Astrocyte (in vitro differentiated cells and primary cell): ENCODE data around the gene TBCA. TPM values are rescaled to one million over a fixed set of nuclear protein-coding genes. Genes with fewer than 3 reads are reported as not detected.

Experiments
- DNase-seq: peaks from one replicate; pipeline ENCODE4 v3.0.0-alpha.2; 2010; ENCODE audit warnings: low read depth
- FAIRE-seq: peaks from 2 replicates; lab custom pipeline; 2011; peaks lifted over from hg19 to GRCh38; lab: Jason Lieb, UNC
- H2AFZ ChIP-seq: 2 replicates; pipeline ENCODE4 v1.6.0; 2012; ENCODE audit warnings: low read depth, low read length, inconsistent platforms
- H3K27ac ChIP-seq: 2 replicates; pipeline ENCODE4 v1.5.1; 2011; ENCODE audit warnings: low read depth, low read length, inconsistent platforms
- H3K27me3 ChIP-seq: 2 replicates; pipeline ENCODE4 v1.6.0; 2011; ENCODE audit warnings: low read length, inconsistent platforms; ENCODE audit not compliant: insufficient read depth
- H3K36me3 ChIP-seq: 2 replicates; pipeline ENCODE4 v1.5.1; 2011; ENCODE audit warnings: low read length, inconsistent platforms; ENCODE audit not compliant: insufficient read depth
- H3K4me1 ChIP-seq: 2 replicates; pipeline ENCODE4 v1.5.1; 2011; ENCODE audit warnings: low read length, inconsistent platforms; ENCODE audit not compliant: insufficient read depth
- H3K4me2 ChIP-seq: 2 replicates; pipeline ENCODE4 v1.6.0; 2012; ENCODE audit warnings: low read length, inconsistent platforms
- H3K4me3 ChIP-seq: 2 replicates; pipeline ENCODE4 v1.5.1; 2011; ENCODE audit warnings: low read depth, mild to moderate bottlenecking, low read length, inconsistent platforms; ENCODE audit not compliant: insufficient read depth
- H3K79me2 ChIP-seq: 2 replicates; pipeline ENCODE4 v1.6.0; 2012; ENCODE audit warnings: mild to moderate bottlenecking, low read length, inconsistent platforms; ENCODE audit not compliant: insufficient read depth
- H3K9ac ChIP-seq: 2 replicates; pipeline ENCODE4 v1.6.0; 2012; ENCODE audit warnings: mild to moderate bottlenecking, low read length, inconsistent platforms
- H3K9me3 ChIP-seq: 2 replicates; pipeline ENCODE4 v1.5.1; 2012; ENCODE audit warnings: low read depth, mild to moderate bottlenecking, low read length, inconsistent platforms; ENCODE audit not compliant: insufficient read depth
- H4K20me1 ChIP-seq: 2 replicates; pipeline ENCODE4 v1.6.0; 2012; ENCODE audit warnings: low read length, inconsistent platforms; ENCODE audit not compliant: insufficient read depth
- H3K27ac Mint-ChIP-seq: one replicate; pipeline ENCODE4 v1.8.0; 2021; ENCODE audit warnings: mild to moderate bottlenecking, mixed read lengths; ENCODE audit not compliant: unreplicated experiment
- H3K27me3 Mint-ChIP-seq: one replicate; pipeline ENCODE4 v1.8.0; 2021; ENCODE audit warnings: low read depth, mixed read lengths; ENCODE audit not compliant: unreplicated experiment
- H3K36me3 Mint-ChIP-seq: one replicate; pipeline ENCODE4 v1.8.0; 2021; ENCODE audit warnings: low read depth, mixed read lengths; ENCODE audit not compliant: unreplicated experiment
- H3K4me1 Mint-ChIP-seq: one replicate; pipeline ENCODE4 v1.8.0; 2021; ENCODE audit warnings: low read depth, mixed read lengths; ENCODE audit not compliant: unreplicated experiment
- H3K4me3 Mint-ChIP-seq: one replicate; pipeline ENCODE4 v1.8.0; 2021; ENCODE audit warnings: mild to moderate bottlenecking, moderate library complexity, mixed read lengths; ENCODE audit not compliant: unreplicated experiment
- H3K9me3 Mint-ChIP-seq: one replicate; pipeline ENCODE4 v1.8.0; 2021; ENCODE audit warnings: mild to moderate bottlenecking, mixed read lengths; ENCODE audit not compliant: unreplicated experiment
- EZH2 ChIP-seq: IDR thresholded peaks from 2 replicates; pipeline ENCODE4 v1.6.1; 2012; ENCODE audit warnings: mild to moderate bottlenecking, low read length, inconsistent platforms; ENCODE audit not compliant: insufficient read depth
- total RNA-seq: library from RNA; stranded (reverse); gene quantifications from 2 replicates; pipeline ENCODE4 v1.2.1, GENCODE V29; 2021
- TF ChIP-seq, protein P1 (sequence below): IDR thresholded peaks from 2 replicates; pipeline ENCODE4 v1.5.1; 2011; ENCODE audit warnings: low read depth, mild to moderate bottlenecking, inconsistent platforms, low read length, moderate library complexity; ENCODE audit not compliant: insufficient read depth

The TBCA gene
- total RNA-seq, 1 donor from 2014 or later = 207 TPM

DNA sequence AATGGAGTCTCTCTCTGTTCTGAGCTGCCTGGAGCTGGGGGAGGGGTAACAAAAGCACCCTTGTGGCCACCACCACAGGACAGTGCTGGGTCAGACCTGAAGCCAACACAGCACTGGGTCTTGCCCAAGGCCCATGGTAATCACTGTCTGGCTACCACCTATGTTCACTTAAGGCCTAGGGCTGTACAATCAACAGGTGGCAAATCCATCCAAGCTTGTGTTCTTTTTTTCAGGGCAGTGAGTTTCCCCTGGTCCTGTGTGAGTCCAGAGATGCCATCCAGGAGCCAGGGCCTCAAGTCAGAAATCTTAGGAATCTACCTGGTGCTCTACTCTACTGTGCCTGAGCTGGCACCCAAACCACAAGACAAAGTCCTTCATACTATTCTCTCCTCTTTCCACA, 117.5 kb downstream of the TBCA start:
- no peak overlapping the region for H3K4me3 ChIP-seq
- H3K27me3 ChIP-seq = peaks cover 3% of the 10 kb centered on the region
- TF ChIP-seq EZH2 = no peak
- TF ChIP-seq, protein P1, sequence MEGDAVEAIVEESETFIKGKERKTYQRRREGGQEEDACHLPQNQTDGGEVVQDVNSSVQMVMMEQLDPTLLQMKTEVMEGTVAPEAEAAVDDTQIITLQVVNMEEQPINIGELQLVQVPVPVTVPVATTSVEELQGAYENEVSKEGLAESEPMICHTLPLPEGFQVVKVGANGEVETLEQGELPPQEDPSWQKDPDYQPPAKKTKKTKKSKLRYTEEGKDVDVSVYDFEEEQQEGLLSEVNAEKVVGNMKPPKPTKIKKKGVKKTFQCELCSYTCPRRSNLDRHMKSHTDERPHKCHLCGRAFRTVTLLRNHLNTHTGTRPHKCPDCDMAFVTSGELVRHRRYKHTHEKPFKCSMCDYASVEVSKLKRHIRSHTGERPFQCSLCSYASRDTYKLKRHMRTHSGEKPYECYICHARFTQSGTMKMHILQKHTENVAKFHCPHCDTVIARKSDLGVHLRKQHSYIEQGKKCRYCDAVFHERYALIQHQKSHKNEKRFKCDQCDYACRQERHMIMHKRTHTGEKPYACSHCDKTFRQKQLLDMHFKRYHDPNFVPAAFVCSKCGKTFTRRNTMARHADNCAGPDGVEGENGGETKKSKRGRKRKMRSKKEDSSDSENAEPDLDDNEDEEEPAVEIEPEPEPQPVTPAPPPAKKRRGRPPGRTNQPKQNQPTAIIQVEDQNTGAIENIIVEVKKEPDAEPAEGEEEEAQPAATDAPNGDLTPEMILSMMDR = no peak
- no peak overlapping the region for H3K9ac ChIP-seq
- peaks cover 12% of the 10 kb centered on the region for H3K27me3 Mint-ChIP-seq
- H3K36me3 ChIP-seq = no peaks in the 10 kb centered on the region
- no peak overlapping the region for H3K27ac Mint-ChIP-seq
- no peaks in the 10 kb centered on the region for H3K9me3 ChIP-seq
- FAIRE-seq (no peak), DNase-seq (no peak)
- H3K36me3 Mint-ChIP-seq = no peaks in the 10 kb centered on the region
- H3K4me2 ChIP-seq = no peak overlapping the region
- no peak overlapping the region for H3K4me3 Mint-ChIP-seq
- H3K9me3 Mint-ChIP-seq = peaks cover 2% of the 10 kb centered on the region
- peaks cover 12% of the 10 kb centered on the region for H3K4me1 Mint-ChIP-seq
- H3K4me1 ChIP-seq = no peaks in the 10 kb centered on the region
- no peak overlapping the region for H2AFZ ChIP-seq
- H3K79me2 ChIP-seq = no peaks in the 10 kb centered on the region
- no peak overlapping the region for H3K27ac ChIP-seq
- H4K20me1 ChIP-seq = no peaks in the 10 kb centered on the region

DNA sequence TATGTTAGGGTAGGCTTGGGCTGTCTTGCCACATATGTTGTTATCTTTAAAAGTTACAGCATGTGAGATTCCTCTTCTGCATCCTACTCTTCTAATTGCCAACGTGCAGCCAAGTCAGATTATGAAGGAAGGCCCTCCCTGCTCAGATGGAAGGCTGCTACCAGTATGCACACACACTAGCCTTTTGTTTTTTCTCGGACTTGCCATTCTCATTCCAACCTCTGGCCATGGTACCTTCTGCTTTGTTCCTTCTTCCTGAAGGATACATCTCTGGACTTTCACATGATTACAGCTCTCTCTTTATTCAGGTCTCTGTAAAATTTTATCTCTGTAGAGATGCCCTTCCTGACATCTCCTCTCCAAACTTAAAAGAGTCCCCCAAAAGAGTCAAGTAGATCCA, 124.8 kb downstream of the TBCA start:
- no peak for TF ChIP-seq EZH2
- TF ChIP-seq, protein P1 = no peak
- Histone ChIP-seq H3K9me3 (no peaks in the 10 kb centered on the region), H3K4me2 (no peak overlapping the region), H2AFZ (no peak overlapping the region), H3K79me2 (no peaks in the 10 kb centered on the region), H3K27ac (no peak overlapping the region), H3K4me3 (no peak overlapping the region), H3K27me3 (peaks cover 60% of the 10 kb centered on the region), H3K4me1 (no peaks in the 10 kb centered on the region), H3K36me3 (no peaks in the 10 kb centered on the region), H4K20me1 (no peaks in the 10 kb centered on the region), H3K9ac (no peak overlapping the region)
- no peaks in the 10 kb centered on the region for H3K4me1 Mint-ChIP-seq
- no peak overlapping the region for H3K27ac Mint-ChIP-seq
- H3K36me3 Mint-ChIP-seq = peaks cover 1% of the 10 kb centered on the region
- FAIRE-seq (no peak), DNase-seq (no peak)
- H3K27me3 Mint-ChIP-seq = peaks cover 70% of the 10 kb centered on the region
- H3K9me3 Mint-ChIP-seq = peaks cover 8% of the 10 kb centered on the region
- H3K4me3 Mint-ChIP-seq = no peak overlapping the region

DNA sequence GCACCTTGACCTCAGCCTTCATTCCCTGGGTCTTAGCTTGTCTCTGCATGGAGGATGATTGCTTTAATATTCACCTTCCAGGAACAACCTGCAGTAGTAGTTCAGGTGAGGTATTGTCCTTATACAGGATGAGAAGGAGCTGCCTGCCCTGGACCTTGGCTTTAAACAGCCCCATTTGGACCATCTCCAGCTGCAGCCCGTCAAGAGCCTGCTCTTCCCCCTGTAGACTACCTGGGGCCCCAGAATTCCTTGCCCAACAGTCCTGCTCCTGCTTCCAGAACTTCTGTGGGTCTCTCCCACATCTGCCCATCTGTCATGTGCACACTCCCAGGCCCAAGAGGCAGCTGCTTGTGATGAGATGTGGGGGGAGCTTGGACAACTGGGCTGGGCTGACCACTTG, 125.5 kb downstream of the TBCA start:
- Histone ChIP-seq H3K4me2 (no peak overlapping the region), H3K79me2 (no peaks in the 10 kb centered on the region), H4K20me1 (no peaks in the 10 kb centered on the region), H3K4me3 (no peak overlapping the region), H3K36me3 (no peaks in the 10 kb centered on the region), H3K9me3 (no peaks in the 10 kb centered on the region), H3K27me3 (peaks cover 65% of the 10 kb centered on the region), H2AFZ (no peak overlapping the region), H3K9ac (no peak overlapping the region), H3K27ac (no peak overlapping the region), H3K4me1 (no peaks in the 10 kb centered on the region)
- no peak overlapping the region for H3K27ac Mint-ChIP-seq
- H3K27me3 Mint-ChIP-seq = peaks cover 76% of the 10 kb centered on the region
- no peaks in the 10 kb centered on the region for H3K4me1 Mint-ChIP-seq
- no peak overlapping the region for H3K4me3 Mint-ChIP-seq
- peaks cover 8% of the 10 kb centered on the region for H3K9me3 Mint-ChIP-seq
- no peak for DNase-seq
- peaks cover 1% of the 10 kb centered on the region for H3K36me3 Mint-ChIP-seq
- no peak for TF ChIP-seq EZH2
- TF ChIP-seq, protein P1 = no peak
- FAIRE-seq = no peak
